HCT116 (cell line): ENCODE data around the gene LRRC4C. TPM values are rescaled to one million over a fixed set of nuclear protein-coding genes. Genes with fewer than 3 reads are reported as not detected.
"Not testable (repeated sequence)": the region's sequence is repeated elsewhere in the genome, so short reads cannot be mapped to it uniquely, and the experiment has no call there.

Experiments
- ATAC-seq: fragments of 200-7000 bp; cut with Tn5 transposase; 2 replicates; pipeline ENCODE4 v1.9.1; 2020; ENCODE audit warnings: mild to moderate bottlenecking, moderate library complexity
- BruUV-seq: library from RNA; stranded (reverse); fragments of 400-500 nt; replicated peaks from 2 replicates; lab custom pipeline; 2021; lab: Mats Ljungman, UMichigan
- CTCF ChIA-PET: fragments of 300-600 bp; sonication (Branson Sonifier 250); formaldehyde crosslinking; loops from one replicate; lab custom pipeline; 2021; ENCODE audit warnings: antibody characterized with exemption; lab: Charles Lee
- POLR2A ChIA-PET: fragments of 300-600, 350-600 bp; sonication (Branson Sonifier 250); formaldehyde crosslinking; loops from one replicate; lab custom pipeline; 2021; ENCODE audit warnings: antibody characterized with exemption; lab: Charles Lee
- RAD21 ChIA-PET, 2 experiments: fragments of 300-600 bp; sonication (Branson Sonifier 250); formaldehyde crosslinking; loops; one replicate each; lab custom pipeline; 2023; ENCODE audit warnings: low total read pairs in 2 of 2; ENCODE audit not compliant: uncharacterized antibody in 2 of 2, unreplicated experiment in 2 of 2, low non-redundant PET in 1 of 2; lab: Charles Lee
- DNase-seq: peaks from one replicate; pipeline ENCODE4 v3.0.0-alpha.2; 2010; ENCODE audit warnings: low read depth, low spot score
- H2AFZ ChIP-seq: fragments of 200-600 bp; shearing (Covaris generic), sonication (generic); 2 replicates; pipeline ENCODE4 v1.6.1; 2017; ENCODE audit warnings: low read depth, mixed run types, mixed read lengths, antibody characterized with exemption, low read length; ENCODE audit not compliant: poor library complexity, severe bottlenecking
- H3K27ac ChIP-seq: 2 replicates; pipeline ENCODE4 v1.5.1; 2012; ENCODE audit warnings: low read depth, low read length
- H3K27me3 ChIP-seq: fragments of 200-600 bp; sonication (generic); 2 replicates; pipeline ENCODE4 v1.6.1; 2016; ENCODE audit warnings: mixed run types, low read length, mixed read lengths; ENCODE audit not compliant: insufficient read depth
- H3K36me3 ChIP-seq, 2 experiments: fragments of 200-500 bp in 1 of 2; fragments of 200-600 bp in 1 of 2; sonication (Bioruptor generic) in 1 of 2; sonication (generic) in 1 of 2; 2 replicates each; pipeline versions ENCODE4 v1.5.1 to v1.6.1; 2014 to 2016; ENCODE audit warnings: low read length in 2 of 2, inconsistent platforms in 1 of 2, mixed read lengths in 1 of 2, mixed run types in 1 of 2; ENCODE audit not compliant: insufficient read depth in 2 of 2, control insufficient read depth in 1 of 2
- H3K4me1 ChIP-seq, 2 experiments: fragments of 200-600 bp in 1 of 2; sonication (generic) in 1 of 2; 2 replicates each; pipeline versions ENCODE4 v1.5.1 to v1.6.1; 2012 to 2017; ENCODE audit warnings: low read length in 2 of 2, inconsistent platforms in 1 of 2, mild to moderate bottlenecking in 1 of 2, mixed read lengths in 1 of 2, mixed run types in 1 of 2, moderate library complexity in 1 of 2; ENCODE audit not compliant: insufficient read depth in 2 of 2, control insufficient read depth in 1 of 2
- H3K4me2 ChIP-seq: fragments of 200-600 bp; sonication (generic); 2 replicates; pipeline ENCODE4 v1.6.1; 2017; ENCODE audit warnings: mixed run types, low read length, mixed read lengths
- H3K4me3 ChIP-seq, 2 experiments: fragments of 200-600 bp in 1 of 2; sonication (generic) in 1 of 2; replicated peaks in 1 of 2; 2 replicates each; pipeline ENCODE4 v1.5.1; 2011 to 2016; ENCODE audit warnings: low read length in 2 of 2, control low read depth in 1 of 2, low read depth in 1 of 2, mild to moderate bottlenecking in 1 of 2, mixed read lengths in 1 of 2, mixed run types in 1 of 2
- H3K79me2 ChIP-seq: fragments of 200-600 bp; sonication (generic); 2 replicates; pipeline ENCODE4 v1.6.1; 2017; ENCODE audit warnings: mild to moderate bottlenecking, mixed run types, low read length, moderate library complexity, mixed read lengths; ENCODE audit not compliant: insufficient read depth
- H3K9ac ChIP-seq: fragments of 200-600 bp; sonication (generic); 2 replicates; pipeline ENCODE4 v1.6.1; 2016; ENCODE audit warnings: low read length, mixed read lengths
- H3K9me2 ChIP-seq: fragments of 200-600 bp; sonication (generic), shearing (Covaris generic); 2 replicates; pipeline ENCODE4 v1.6.1; 2017; ENCODE audit warnings: mixed run types, mild to moderate bottlenecking, moderate library complexity; ENCODE audit not compliant: insufficient read depth
- H3K9me3 ChIP-seq, 2 experiments: fragments of 200-500 bp in 1 of 2; fragments of 200-600 bp in 1 of 2; sonication (Bioruptor generic) in 1 of 2; sonication (generic) in 1 of 2; 2 replicates each; pipeline ENCODE4 v1.6.1; 2014 to 2017; ENCODE audit warnings: low read length in 2 of 2, mixed read lengths in 2 of 2, inconsistent platforms in 1 of 2, low read depth in 1 of 2, mild to moderate bottlenecking in 1 of 2, mixed run types in 1 of 2, moderate library complexity in 1 of 2; ENCODE audit not compliant: control insufficient read depth in 1 of 2, insufficient read depth in 1 of 2
- H4K20me1 ChIP-seq: fragments of 200-600 bp; sonication (generic), shearing (Covaris generic); 2 replicates; pipeline ENCODE4 v1.6.1; 2017; ENCODE audit warnings: mixed run types, mild to moderate bottlenecking, moderate library complexity; ENCODE audit not compliant: insufficient read depth
- CBX3 ChIP-seq: IDR thresholded peaks from 2 replicates; pipeline ENCODE4 v1.6.1; 2012; ENCODE audit warnings: low read depth
- CEBPB ChIP-seq: IDR thresholded peaks from 2 replicates; pipeline ENCODE4 v1.6.1; 2012; ENCODE audit warnings: low read depth
- EGR1 ChIP-seq: IDR thresholded peaks from 2 replicates; pipeline ENCODE4 v1.6.1; 2012; ENCODE audit warnings: low read depth
- ELF1 ChIP-seq: IDR thresholded peaks from 2 replicates; pipeline ENCODE4 v1.6.1; 2012; ENCODE audit warnings: low read depth, borderline replicate concordance
- JUND ChIP-seq: IDR thresholded peaks from 2 replicates; pipeline ENCODE4 v1.6.1; 2012
- SP1 ChIP-seq: IDR thresholded peaks from 2 replicates; pipeline ENCODE4 v1.6.1; 2012; ENCODE audit warnings: low read depth
- SRF ChIP-seq: IDR thresholded peaks from 2 replicates; pipeline ENCODE4 v1.6.1; 2012; ENCODE audit warnings: low read depth
- YY1 ChIP-seq: IDR thresholded peaks from 2 replicates; pipeline ENCODE4 v1.6.1; 2011; ENCODE audit warnings: low read length, low read depth, moderate library complexity, mild to moderate bottlenecking; ENCODE audit not compliant: insufficient replicate concordance; ENCODE audit errors: extremely low read depth
- ZFX ChIP-seq: fragments of 450-650 bp; IDR thresholded peaks from 2 replicates; pipeline ENCODE4 v1.6.1; 2017
- intact Hi-C: fragments of 100-400 bp; cut with micrococcal nuclease; formaldehyde crosslinking; loops from 2 replicates; pipeline ENCODE4 v1.10.0; 2022
- total RNA-seq: library from RNA; stranded (reverse); gene quantifications from one replicate; pipeline ENCODE4 v1.2.1, GENCODE V29; 2021; ENCODE audit not compliant: unreplicated experiment
- TF ChIP-seq, protein P1 (sequence below): IDR thresholded peaks from 2 replicates; pipeline ENCODE4 v1.6.1; 2011; ENCODE audit warnings: mild to moderate bottlenecking, low read length, moderate library complexity; ENCODE audit not compliant: insufficient replicate concordance; ENCODE audit errors: extremely low read depth
- TF ChIP-seq, protein P2 (sequence below): IDR thresholded peaks from 2 replicates; pipeline ENCODE4 v1.6.1; 2012
- TF ChIP-seq, protein P3 (sequence below): IDR thresholded peaks from 2 replicates; pipeline ENCODE4 v1.6.1; 2012

The LRRC4C gene
- total RNA-seq, 1 experiment from 2014 or later, result not detected

DNA sequence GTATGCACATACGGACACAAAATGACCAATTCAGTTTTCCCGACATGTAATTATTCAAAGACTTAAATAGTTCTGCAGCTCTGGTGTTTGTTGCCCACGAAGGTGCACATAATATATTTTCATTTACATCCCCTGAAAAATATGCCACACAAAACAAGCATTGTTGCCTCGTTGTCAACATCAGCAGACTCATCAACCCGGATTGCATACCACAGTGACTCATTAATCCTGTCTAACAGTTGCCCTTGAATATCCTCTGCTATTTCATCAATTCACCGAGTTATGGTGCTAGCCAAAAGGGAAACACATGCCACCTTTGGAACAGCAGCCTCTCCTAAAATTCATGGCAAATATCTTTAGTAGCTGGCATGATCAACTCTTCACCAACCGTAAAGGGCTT lies 582.2 kb downstream of the LRRC4C start (continued):
- TF ChIP-seq, protein P1, sequence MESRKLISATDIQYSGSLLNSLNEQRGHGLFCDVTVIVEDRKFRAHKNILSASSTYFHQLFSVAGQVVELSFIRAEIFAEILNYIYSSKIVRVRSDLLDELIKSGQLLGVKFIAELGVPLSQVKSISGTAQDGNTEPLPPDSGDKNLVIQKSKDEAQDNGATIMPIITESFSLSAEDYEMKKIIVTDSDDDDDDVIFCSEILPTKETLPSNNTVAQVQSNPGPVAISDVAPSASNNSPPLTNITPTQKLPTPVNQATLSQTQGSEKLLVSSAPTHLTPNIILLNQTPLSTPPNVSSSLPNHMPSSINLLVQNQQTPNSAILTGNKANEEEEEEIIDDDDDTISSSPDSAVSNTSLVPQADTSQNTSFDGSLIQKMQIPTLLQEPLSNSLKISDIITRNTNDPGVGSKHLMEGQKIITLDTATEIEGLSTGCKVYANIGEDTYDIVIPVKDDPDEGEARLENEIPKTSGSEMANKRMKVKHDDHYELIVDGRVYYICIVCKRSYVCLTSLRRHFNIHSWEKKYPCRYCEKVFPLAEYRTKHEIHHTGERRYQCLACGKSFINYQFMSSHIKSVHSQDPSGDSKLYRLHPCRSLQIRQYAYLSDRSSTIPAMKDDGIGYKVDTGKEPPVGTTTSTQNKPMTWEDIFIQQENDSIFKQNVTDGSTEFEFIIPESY, result no peak
- TF ChIP-seq, protein P2, sequence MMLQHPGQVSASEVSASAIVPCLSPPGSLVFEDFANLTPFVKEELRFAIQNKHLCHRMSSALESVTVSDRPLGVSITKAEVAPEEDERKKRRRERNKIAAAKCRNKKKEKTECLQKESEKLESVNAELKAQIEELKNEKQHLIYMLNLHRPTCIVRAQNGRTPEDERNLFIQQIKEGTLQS, result no peak
- TF ChIP-seq SRF (no peak), CBX3 (no peak), CEBPB (no peak), EGR1 (no peak)
- TF ChIP-seq, protein P3, sequence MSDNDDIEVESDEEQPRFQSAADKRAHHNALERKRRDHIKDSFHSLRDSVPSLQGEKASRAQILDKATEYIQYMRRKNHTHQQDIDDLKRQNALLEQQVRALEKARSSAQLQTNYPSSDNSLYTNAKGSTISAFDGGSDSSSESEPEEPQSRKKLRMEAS, result no peak

DNA sequence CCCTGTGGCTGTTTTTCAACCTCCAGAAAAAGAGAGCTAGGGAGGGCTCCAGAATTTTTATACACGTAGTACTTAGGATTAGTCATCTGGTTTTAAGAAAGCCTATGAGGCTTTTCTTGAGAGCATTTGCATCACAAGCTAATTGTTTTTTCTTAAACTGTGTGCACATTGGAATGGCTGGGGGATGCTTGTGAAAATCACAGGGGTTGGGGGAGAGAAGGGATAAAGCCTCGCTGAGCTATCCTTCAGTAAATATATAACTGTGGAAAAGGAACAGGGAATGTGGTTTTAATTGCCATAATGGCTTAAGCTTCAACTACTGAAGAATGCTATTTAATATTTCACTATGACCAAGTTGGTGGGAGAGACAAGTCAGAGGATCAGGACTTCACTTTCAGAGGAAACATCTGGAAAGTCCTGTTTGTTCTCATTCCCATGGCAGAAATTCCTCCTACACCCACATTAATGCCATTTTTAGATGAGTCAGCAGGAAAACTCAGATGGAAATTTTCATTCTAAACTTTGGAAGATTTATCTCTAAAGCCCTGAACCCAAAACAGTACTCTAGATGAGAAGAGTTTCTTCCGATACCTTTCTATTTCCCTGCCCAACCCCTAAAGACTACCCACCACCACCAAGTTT lies 591.3 kb downstream of the LRRC4C start:
- Histone ChIP-seq H3K9ac (no peak overlapping the region), H3K36me3 (no peaks in the 10 kb centered on the region), H3K79me2 (no peaks in the 10 kb centered on the region), H4K20me1 (no peaks in the 10 kb centered on the region), H3K27me3 (no peaks in the 10 kb centered on the region), H2AFZ (no peak overlapping the region), H3K27ac (no peak overlapping the region), H3K4me1 (no peaks in the 10 kb centered on the region), H3K4me3 (no peak overlapping the region), H3K9me3 (peaks cover 1 to 14% of the 10 kb centered on the region in 2 experiments; a peak in 3 of 4 replicates), H3K4me2 (no peak overlapping the region), H3K9me2 (no peaks in the 10 kb centered on the region)
- DNase-seq, result no peak
- TF ChIP-seq SP1 (no peak), YY1 (no peak), ZFX (no peak), ELF1 (no peak), JUND (no peak), SRF (no peak)
- CTCF ChIA-PET, result no interaction called here
- POLR2A ChIA-PET, result no interaction called here
- intact Hi-C loops, result no loop called here
- ATAC-seq, result no peak
- RAD21 ChIA-PET, result no interaction called here
- BruUV-seq, result no TSS peak

DNA sequence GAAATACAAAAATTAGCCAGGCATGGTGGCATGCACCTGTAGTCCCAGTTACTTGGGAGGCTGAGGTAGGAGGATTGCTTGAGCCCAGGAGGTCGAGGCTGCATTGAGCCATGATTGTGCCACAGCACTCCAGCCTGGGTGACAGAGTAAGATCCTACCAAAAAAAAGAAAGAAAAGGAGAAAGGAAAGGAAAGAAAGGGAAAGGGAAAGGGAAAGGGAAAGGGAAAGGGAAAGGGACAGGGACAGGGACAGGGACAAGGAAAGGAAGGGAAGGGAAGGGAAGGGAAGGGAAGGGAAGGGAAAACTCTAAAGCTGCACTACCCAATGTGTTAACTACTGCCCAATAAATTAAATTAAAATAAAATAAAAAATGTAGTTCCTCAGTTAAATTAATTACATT lies 601.7 kb downstream of the LRRC4C start:
- H3K4me1 ChIP-seq, CTCF ChIA-PET, H3K4me2 ChIP-seq: not testable (repeated sequence)

More for the DNA sequence above, 601.7 kb downstream of the LRRC4C start:
- H3K9ac ChIP-seq, H3K27ac ChIP-seq, H3K79me2 ChIP-seq, BruUV-seq, H3K27me3 ChIP-seq, POLR2A ChIA-PET, H4K20me1 ChIP-seq, H3K4me3 ChIP-seq, H3K36me3 ChIP-seq, H2AFZ ChIP-seq, intact Hi-C loops, ATAC-seq, RAD21 ChIA-PET, DNase-seq, H3K9me2 ChIP-seq: not testable (repeated sequence)
- H3K9me3 ChIP-seq, result peaks cover 9 to 11% of the 10 kb centered on the region in 2 experiments; a peak in 2 of 4 replicates
